HG03571 (cell line): ENCODE results near the gene S100A7A.
"Not testable (repeated sequence)": the region's sequence is repeated elsewhere in the genome, so short reads cannot be mapped to it uniquely, and the experiment has no call there.

Source experiments
- ATAC-seq: cut with Tn5 transposase; IDR thresholded peaks from one replicate; pipeline ENCODE4 v1.9.1; 2021; ENCODE audit not compliant: unreplicated experiment

Gene S100A7A

GRCh38 chr1:153395136-153395685, 21.1 kb upstream of the S100A7A start:
- no peak for ATAC-seq

DNA sequence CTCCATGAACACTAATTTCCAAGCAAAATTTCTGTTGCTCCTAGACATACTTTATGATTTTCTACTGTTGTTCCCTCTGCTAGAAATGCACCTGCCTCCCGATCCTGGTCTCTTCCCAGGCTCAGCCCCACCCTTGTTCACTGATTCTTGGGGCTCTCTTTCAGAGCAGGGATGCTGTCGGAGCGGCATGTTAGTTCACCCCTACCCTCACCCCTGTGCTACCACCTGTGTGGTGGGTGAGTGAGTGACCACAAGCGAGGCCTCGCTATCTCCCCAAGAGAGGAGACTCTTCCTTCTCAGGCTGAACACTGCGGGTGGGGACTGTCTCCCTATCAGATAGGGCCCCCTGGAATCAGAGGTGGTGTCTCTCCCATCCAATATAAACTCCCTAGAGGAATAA, 20.5 kb upstream of the S100A7A start:
- ATAC-seq: no peak

GRCh38 chr1:153396461-153396860, 19.9 kb upstream of the S100A7A start:
- ATAC-seq: no peak

DNA sequence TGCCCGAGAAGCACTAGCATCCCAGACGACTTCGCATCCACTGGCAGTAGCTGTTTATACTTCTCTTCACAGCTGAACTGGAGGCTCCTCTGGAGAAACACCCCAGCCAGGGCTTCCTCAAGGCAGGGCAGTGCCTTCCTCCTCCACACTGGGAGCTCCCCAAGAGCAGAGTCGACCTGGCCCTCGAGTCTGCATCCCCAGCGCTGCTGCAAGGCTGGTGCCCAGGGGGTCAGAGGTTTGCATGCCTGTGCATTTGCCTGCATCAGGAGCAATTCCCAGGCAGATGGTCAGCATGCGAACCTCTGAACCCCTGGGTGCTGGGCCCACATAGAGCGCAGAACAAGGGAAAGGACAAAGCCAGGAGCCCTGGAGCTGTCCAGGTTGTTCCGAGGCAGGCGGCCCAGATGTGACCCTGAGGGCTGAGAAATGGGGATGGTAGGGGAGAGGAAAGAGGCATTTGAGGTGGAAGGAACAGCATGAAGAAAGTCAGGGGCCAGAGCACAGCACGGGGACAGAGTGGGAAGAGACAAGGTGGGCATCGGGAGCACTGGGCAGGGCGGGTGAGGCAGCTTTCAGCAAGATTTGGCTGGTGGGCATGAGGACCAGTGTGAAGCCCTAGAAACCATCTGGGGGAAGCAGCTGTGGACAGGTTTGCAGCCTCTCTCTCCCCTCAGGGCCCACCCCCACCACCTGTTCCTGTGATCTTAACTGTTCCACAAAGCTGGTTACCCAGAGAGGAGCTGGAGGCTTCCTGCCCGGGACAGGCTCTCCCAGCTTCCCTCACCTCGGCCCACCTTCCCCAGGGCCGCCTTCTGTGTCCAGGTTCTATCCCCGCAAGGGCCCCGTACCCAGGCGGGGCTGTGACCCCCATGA, 19.0 kb upstream of the S100A7A start:
- ATAC-seq: no peak

DNA sequence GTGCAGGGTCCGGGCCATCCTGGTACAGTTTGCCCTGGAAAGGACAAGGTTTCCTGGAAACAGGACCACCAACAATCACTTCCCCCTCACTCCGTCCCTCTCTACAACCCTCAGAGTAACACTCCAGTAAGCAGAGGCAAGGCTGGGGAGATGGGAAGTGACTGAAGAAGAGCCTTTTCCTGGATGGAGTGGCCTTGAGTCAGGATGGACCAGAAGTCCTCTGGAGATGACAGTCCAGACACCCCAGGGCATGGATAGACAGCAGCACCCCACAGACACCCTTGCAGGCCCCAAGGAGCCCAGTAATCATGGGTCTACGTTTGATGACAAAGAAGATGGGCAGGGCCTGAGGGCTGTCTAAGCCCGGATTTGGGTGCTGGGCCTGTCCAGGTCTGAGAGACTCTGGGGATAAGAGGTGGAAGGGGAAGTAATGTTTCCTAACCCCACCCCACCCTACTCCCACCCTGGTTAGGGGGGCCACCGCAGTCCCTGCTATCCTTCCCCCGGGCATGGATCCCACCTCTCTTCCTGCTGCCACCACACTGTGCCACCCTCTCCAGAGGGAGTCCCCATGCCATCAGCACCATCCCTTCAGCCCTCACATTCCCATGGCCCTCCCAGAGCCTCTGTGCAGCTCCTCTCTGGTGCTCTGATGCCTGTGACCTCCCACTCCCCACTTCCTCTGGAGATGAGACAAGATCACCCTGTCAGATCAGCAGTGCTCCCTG, 18.2 kb upstream of the S100A7A start:
- ATAC-seq: no peak

GRCh38 chr1:153399401-153400055, 16.8 kb upstream of the S100A7A start:
- ATAC-seq: no peak

GRCh38 chr1:153400244-153400643, 16.1 kb upstream of the S100A7A start:
- no peak for ATAC-seq

DNA sequence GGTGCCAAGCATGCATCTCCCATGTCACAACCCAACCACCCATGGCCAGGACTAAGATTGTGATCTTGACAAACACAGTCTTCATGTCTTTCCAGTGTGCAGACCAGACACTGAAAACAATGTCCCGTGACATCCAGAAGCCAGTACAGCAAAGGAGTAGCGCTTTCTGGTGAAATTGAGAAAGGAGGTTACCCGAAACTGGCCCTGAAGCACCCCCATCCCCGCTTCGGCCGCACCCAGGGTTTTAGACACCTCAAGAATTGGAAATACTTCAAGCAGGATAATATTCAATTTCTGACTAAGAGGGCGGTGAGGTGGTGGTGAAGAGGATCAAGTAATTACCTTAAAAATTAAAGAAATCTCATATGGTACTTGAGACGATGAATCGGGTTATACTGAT, 14.9 kb upstream of the S100A7A start:
- ATAC-seq: no peak

GRCh38 chr1:153402226-153402625, 14.1 kb upstream of the S100A7A start:
- ATAC-seq: no peak

GRCh38 chr1:153403421-153404085, 12.8 kb upstream of the S100A7A start:
- no peak for ATAC-seq

- ATAC-seq: no peak
These were observed 12.2 kb upstream of the S100A7A start for GRCh38 chr1:153404086-153404635.

GRCh38 chr1:153404768-153405167, 11.6 kb upstream of the S100A7A start:
- ATAC-seq: no peak

DNA sequence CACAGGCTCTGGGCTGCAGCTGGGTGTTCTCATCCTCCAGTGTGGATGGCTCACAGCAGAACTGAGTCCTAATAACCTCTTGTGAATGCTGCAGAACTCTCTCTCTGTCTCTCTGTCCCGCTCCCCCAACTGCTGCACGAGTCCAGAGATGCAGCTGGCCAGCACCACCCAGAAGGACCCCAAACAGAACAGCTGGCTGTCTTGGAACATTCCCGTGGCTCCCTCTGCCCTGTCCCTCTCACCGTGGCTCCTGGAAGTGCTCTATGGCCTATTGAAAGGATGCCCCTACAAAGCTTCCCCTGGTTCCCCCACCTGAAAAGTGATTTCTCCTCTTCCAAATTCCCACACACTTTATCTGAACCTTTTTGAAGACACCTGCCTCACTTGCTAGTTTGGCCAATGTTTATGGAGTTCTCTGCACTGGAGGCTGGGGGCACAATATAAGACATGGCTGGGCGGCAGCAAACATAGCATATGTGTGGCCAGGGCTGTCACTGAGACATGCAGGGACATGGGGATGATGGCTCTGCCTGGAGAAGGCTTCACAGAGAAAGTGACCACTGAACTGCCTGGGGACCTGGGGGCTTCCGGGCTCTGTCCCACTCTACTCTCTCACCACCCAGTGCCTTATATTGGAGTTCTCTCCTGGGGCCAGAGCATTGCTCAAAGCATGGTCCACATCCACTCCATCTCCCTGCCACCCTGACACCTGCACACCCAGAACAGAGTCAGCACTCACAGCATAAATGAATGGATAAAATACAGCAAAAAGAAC, 10.3 kb upstream of the S100A7A start:
- not testable (repeated sequence) for ATAC-seq

DNA sequence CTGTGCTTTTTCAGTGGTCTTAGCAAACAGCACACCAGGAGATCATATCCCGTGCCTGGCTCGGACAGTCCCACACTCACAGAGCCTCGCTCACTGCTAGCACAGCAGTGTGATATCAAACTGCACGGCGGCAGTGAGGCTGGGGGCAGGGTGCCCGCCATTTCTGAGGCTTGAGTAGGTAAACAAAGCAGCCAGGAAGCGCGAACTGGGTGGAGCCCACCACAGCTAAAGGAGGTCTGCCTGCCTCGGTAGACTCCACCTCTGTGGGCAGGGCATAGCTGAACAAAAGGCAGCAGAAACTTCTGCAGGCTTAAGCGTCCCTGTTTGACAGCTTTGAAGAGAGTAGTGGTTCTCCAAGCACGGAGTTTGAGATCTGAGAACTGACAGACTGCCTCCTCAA, 9.0 kb upstream of the S100A7A start:
- not testable (repeated sequence) for ATAC-seq

GRCh38 chr1:153413961-153414360, 2.4 kb upstream of the S100A7A start:
- not testable (repeated sequence) for ATAC-seq

DNA sequence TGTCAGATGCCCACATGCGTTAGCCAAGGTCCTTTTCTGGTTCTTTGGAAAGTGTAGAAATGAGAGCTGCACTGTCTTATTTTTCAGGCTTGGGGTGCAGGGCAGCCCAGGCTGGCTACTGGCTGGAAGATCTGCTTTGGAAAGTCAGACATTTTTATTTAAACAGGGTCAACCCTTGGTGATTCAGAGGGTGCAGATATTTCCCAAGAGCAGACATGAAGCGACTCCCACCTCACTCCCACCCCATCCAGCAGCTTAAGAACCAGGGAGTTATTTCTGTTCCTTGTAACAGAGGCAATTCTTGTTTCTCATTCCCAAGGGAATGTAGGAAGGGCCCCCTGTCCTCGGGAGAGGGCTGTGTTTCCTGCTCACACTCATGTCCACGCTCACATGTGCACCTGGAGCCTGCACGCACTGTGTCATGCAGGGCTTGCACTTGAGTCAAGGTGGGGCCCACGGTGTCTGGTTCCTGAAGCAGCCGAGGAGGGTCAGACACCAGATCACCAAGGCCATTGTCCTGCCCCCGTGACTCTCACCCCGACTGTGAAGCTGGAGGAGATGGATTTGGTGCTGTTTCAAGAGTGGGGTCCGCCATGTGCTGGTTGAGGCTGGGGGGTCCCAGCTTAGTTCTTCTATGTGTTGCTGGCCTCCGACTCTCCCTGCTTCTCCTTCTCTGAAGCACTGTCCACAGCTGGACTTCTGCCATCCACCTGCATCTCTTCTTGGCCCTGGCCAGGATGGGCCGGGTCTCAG, 992 bp downstream of the S100A7A start:
- no peak for ATAC-seq

DNA sequence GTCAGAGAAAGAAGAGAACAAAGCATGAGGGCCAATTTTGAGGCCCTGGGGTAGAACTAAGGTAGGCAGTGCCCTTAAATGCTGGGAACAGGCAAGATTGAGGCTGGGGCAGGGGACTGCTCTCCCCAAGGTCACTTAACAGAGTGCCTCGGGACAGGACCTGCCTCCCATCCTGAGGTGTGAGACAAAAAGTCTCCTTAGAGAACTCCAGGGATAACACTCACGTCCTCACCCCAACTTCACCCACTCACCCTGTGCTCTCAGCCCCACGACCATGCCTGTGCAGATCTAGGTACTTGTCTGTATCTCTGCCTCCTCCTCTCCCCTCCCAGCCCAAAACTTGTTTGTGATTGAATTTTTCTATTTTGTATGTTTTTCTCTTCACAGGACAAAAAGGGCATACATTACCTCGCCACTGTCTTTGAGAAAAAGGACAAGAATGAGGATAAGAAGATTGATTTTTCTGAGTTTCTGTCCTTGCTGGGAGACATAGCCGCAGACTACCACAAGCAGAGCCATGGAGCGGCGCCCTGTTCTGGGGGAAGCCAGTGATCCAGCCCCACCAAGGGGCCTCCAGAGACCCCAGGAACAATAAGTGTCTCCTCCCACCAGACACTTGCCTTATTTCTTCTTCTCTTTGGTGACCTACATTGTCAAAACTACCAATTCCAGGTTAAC, 2.6 kb downstream of the S100A7A start:
- not testable (repeated sequence) for ATAC-seq

DNA sequence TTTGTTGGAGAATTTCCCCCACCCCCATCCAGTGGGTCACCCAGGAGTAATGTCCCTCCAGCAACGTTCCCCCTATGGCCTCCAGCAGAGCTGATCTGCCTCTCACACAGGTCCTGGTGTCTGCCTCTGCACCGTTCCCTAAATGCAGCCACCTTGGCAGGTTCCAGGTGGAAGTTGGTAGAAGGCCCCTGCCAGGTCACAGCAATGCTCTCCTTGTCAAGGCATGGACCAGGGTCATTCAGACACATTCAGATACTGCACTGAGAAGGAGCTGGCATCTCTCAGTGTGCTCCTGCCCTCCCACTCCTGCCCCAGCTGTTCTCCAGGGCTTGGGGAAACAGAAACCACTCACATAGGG, 3.1 kb downstream of the S100A7A start:
- not testable (repeated sequence) for ATAC-seq

DNA sequence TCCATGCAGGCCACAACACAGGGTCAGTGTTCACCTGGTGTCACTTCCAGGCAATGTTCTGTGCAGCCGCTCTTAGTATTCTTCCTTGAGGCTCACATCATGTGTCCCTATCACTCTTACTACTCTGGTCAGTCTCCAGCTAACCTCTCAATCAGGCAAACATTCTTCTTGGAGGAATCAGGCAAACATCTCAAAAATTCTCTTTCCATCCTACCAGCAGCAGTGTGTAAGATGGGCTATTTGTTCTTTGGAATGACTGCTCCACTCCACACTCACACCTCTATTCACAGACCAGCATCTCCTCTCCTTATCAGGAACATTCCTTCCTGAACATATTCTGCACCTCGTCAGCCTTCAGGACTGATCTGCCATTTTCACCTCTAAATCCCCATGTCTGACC, 4.0 kb downstream of the S100A7A start:
- no peak for ATAC-seq
